Effector memory CD4-positive, alpha-beta T cell (primary cell): ENCODE measurements around the gene PLEKHA3.
A peak's percentile ranks its signal among the peaks of the same experiment; 100 is the strongest.
"Not testable (repeated sequence)": the region's sequence is repeated elsewhere in the genome, so short reads cannot be mapped to it uniquely, and the experiment has no call there.

Experiments
- DNase-seq, 3 donors: peaks; one replicate each; pipeline ENCODE4 v3.0.0-alpha.2; 2020
- H3K27ac ChIP-seq: 2 replicates; pipeline ENCODE4 v1.7.0; 2013; ENCODE audit warnings: mild to moderate bottlenecking, low read length, moderate library complexity; ENCODE audit not compliant: insufficient read depth, poor library complexity, severe bottlenecking
- H3K27me3 ChIP-seq: replicated peaks from 2 replicates; pipeline ENCODE4 v1.7.0; 2013; ENCODE audit warnings: mild to moderate bottlenecking, low read length; ENCODE audit not compliant: insufficient read depth, control insufficient read depth, poor library complexity, severe bottlenecking
- H3K36me3 ChIP-seq: 2 replicates; pipeline ENCODE4 v1.7.0; 2013; ENCODE audit warnings: mild to moderate bottlenecking, low read length, moderate library complexity; ENCODE audit not compliant: control insufficient read depth, insufficient read depth
- H3K4me1 ChIP-seq: 2 replicates; pipeline ENCODE4 v1.7.0; 2013; ENCODE audit warnings: low read length, mild to moderate bottlenecking; ENCODE audit not compliant: control insufficient read depth, insufficient read depth, poor library complexity, severe bottlenecking
- H3K4me3 ChIP-seq: 2 replicates; pipeline ENCODE4 v1.7.0; 2013; ENCODE audit warnings: low read length, low read depth, mild to moderate bottlenecking; ENCODE audit not compliant: insufficient read depth, poor library complexity, severe bottlenecking
- H3K9me3 ChIP-seq: 2 replicates; pipeline ENCODE4 v1.7.0; 2013; ENCODE audit warnings: mild to moderate bottlenecking, low read length, moderate library complexity; ENCODE audit not compliant: control insufficient read depth

PLEKHA3 gene

GRCh38 chr2:178521304-178522150 is 41.3 kb downstream of the PLEKHA3 start:
- Histone ChIP-seq H3K27ac (no peak overlapping the region), H3K4me1 (peaks cover 8% of the 10 kb centered on the region), H3K27me3 (no peaks in the 10 kb centered on the region), H3K4me3 (no peak overlapping the region), H3K9me3 (no peaks in the 10 kb centered on the region), H3K36me3 (no peaks in the 10 kb centered on the region)
- no peak for DNase-seq

GRCh38 chr2:178522950-178523595 is 42.8 kb downstream of the PLEKHA3 start:
- DNase-seq = peak; percentile 60 to 75 (median 73)
- H3K36me3 ChIP-seq = no peaks in the 10 kb centered on the region
- H3K4me1 ChIP-seq = peaks cover 8% of the 10 kb centered on the region
- H3K4me3 ChIP-seq = peak overlapping the region; percentile 71
- H3K27ac ChIP-seq = peak overlapping the region; percentile 63
- H3K27me3 ChIP-seq = no peaks in the 10 kb centered on the region
- H3K9me3 ChIP-seq = no peaks in the 10 kb centered on the region

GRCh38 chr2:178523596-178524134 is 43.4 kb downstream of the PLEKHA3 start:
- Histone ChIP-seq H3K4me1 (peaks cover 8% of the 10 kb centered on the region), H3K36me3 (no peaks in the 10 kb centered on the region), H3K4me3 (peak overlapping the region; percentile 71), H3K27ac (peak overlapping the region; percentile 63), H3K27me3 (no peaks in the 10 kb centered on the region), H3K9me3 (no peaks in the 10 kb centered on the region)
- DNase-seq = no peak

- H3K27me3 ChIP-seq, H3K4me3 ChIP-seq, H3K9me3 ChIP-seq, DNase-seq, H3K36me3 ChIP-seq, H3K27ac ChIP-seq, H3K4me1 ChIP-seq: not testable (repeated sequence)
These were observed 44.8 kb downstream of the PLEKHA3 start for GRCh38 chr2:178525010-178525409.

GRCh38 chr2:178525460-178525859 is 45.2 kb downstream of the PLEKHA3 start:
- not testable (repeated sequence) for H3K9me3 ChIP-seq, H3K27ac ChIP-seq, H3K4me3 ChIP-seq, DNase-seq, H3K4me1 ChIP-seq, H3K27me3 ChIP-seq, H3K36me3 ChIP-seq

- Histone ChIP-seq H3K27ac (no peak overlapping the region), H3K27me3 (no peaks in the 10 kb centered on the region), H3K4me3 (no peak overlapping the region), H3K4me1 (peaks cover 8% of the 10 kb centered on the region), H3K36me3 (peaks cover under 1% of the 10 kb centered on the region), H3K9me3 (no peaks in the 10 kb centered on the region)
- no peak for DNase-seq
These were observed 46.0 kb downstream of the PLEKHA3 start for GRCh38 chr2:178526256-178526655.

- Histone ChIP-seq H3K27me3 (no peaks in the 10 kb centered on the region), H3K27ac (no peak overlapping the region), H3K9me3 (no peaks in the 10 kb centered on the region), H3K36me3 (peaks cover 5% of the 10 kb centered on the region), H3K4me1 (peaks cover 8% of the 10 kb centered on the region), H3K4me3 (no peak overlapping the region)
- DNase-seq = no peak
These were observed 47.3 kb downstream of the PLEKHA3 start for GRCh38 chr2:178527592-178527991.

GRCh38 chr2:178528647-178529046 is 48.4 kb downstream of the PLEKHA3 start:
- H3K4me1 ChIP-seq = peaks cover 6% of the 10 kb centered on the region
- DNase-seq = no peak
- peaks cover 5% of the 10 kb centered on the region for H3K36me3 ChIP-seq
- H3K9me3 ChIP-seq = no peaks in the 10 kb centered on the region
- H3K4me3 ChIP-seq = no peak overlapping the region
- H3K27me3 ChIP-seq = no peaks in the 10 kb centered on the region
- no peak overlapping the region for H3K27ac ChIP-seq

GRCh38 chr2:178529194-178529593 is 48.9 kb downstream of the PLEKHA3 start:
- Histone ChIP-seq H3K27me3 (no peaks in the 10 kb centered on the region), H3K9me3 (no peaks in the 10 kb centered on the region), H3K4me1 (peaks cover 2% of the 10 kb centered on the region), H3K27ac (no peak overlapping the region), H3K4me3 (no peak overlapping the region), H3K36me3 (peaks cover 5% of the 10 kb centered on the region)
- DNase-seq = no peak

- Histone ChIP-seq H3K27me3 (no peaks in the 10 kb centered on the region), H3K4me1 (no peaks in the 10 kb centered on the region), H3K27ac (no peak overlapping the region), H3K4me3 (no peak overlapping the region), H3K9me3 (no peaks in the 10 kb centered on the region), H3K36me3 (peaks cover 8% of the 10 kb centered on the region)
- no peak for DNase-seq
These were observed 49.9 kb downstream of the PLEKHA3 start for GRCh38 chr2:178530131-178530530.
